Measurements from ENCODE around the gene EDC4. TPM values are rescaled to one million over a fixed set of nuclear protein-coding genes. Genes with fewer than 3 reads are reported as not detected.

EDC4 gene
- total and polyA plus RNA-seq, 2 of the 13 experiments (the other 11 are each of a cell fraction or from before 2014, with no cell fraction given), result 51.4 to 59.1 TPM

DNA sequence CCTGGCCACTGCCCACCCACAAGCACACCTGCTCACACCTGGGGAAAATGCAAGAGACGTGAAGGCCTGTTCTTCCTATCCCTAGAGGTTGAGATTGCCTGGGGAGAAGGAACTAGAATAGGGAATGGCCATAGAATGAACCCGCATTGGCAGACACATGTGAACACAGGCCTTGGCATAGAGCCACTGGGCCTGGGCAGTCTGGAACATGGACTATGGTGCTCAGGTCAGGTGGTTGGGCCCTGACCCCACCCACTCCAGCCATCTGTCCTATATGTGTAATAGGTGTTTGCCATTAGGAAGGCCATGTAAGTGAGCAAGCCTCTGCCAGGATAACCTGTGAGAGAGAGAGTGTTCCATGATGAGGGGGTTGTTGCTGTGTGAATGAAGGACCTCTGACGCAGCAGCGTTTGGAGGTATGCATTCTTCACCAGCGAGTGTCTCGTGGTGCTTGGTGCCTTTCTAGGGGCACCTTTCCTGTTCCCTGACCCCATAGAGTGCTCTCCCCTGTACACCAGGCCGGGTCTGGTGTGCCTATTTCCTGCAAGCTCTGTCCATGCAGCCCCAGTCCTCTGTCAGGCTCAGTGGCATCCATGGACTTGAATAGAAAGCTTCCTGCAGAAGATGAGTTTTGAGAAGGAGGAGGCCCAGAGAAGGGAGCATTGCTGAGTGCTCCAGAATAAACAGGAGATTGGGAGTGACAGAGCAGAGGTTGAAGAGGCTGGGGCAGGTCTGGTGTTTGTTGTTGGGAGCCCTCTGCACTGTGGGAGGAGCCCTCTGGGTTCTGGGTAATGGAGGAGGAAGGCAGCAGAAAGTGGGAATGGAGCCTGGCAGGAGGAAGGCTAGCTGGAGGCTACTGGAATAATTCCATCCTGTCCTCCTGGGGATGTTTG lies 43.2 kb downstream of the EDC4 start (continued):
- TF ChIP-seq, protein P1, sequence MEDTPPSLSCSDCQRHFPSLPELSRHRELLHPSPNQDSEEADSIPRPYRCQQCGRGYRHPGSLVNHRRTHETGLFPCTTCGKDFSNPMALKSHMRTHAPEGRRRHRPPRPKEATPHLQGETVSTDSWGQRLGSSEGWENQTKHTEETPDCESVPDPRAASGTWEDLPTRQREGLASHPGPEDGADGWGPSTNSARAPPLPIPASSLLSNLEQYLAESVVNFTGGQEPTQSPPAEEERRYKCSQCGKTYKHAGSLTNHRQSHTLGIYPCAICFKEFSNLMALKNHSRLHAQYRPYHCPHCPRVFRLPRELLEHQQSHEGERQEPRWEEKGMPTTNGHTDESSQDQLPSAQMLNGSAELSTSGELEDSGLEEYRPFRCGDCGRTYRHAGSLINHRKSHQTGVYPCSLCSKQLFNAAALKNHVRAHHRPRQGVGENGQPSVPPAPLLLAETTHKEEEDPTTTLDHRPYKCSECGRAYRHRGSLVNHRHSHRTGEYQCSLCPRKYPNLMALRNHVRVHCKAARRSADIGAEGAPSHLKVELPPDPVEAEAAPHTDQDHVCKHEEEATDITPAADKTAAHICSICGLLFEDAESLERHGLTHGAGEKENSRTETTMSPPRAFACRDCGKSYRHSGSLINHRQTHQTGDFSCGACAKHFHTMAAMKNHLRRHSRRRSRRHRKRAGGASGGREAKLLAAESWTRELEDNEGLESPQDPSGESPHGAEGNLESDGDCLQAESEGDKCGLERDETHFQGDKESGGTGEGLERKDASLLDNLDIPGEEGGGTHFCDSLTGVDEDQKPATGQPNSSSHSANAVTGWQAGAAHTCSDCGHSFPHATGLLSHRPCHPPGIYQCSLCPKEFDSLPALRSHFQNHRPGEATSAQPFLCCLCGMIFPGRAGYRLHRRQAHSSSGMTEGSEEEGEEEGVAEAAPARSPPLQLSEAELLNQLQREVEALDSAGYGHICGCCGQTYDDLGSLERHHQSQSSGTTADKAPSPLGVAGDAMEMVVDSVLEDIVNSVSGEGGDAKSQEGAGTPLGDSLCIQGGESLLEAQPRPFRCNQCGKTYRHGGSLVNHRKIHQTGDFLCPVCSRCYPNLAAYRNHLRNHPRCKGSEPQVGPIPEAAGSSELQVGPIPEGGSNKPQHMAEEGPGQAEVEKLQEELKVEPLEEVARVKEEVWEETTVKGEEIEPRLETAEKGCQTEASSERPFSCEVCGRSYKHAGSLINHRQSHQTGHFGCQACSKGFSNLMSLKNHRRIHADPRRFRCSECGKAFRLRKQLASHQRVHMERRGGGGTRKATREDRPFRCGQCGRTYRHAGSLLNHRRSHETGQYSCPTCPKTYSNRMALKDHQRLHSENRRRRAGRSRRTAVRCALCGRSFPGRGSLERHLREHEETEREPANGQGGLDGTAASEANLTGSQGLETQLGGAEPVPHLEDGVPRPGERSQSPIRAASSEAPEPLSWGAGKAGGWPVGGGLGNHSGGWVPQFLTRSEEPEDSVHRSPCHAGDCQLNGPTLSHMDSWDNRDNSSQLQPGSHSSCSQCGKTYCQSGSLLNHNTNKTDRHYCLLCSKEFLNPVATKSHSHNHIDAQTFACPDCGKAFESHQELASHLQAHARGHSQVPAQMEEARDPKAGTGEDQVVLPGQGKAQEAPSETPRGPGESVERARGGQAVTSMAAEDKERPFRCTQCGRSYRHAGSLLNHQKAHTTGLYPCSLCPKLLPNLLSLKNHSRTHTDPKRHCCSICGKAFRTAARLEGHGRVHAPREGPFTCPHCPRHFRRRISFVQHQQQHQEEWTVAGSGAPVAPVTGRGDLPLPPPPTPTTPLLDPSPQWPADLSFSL (CRISPR knock-in tag; IDR thresholded peaks at IDR 0.05), result no peak
- no peak for TF ChIP-seq SP2 (CRISPR knock-in tag; IDR thresholded peaks at IDR 0.05)
- no peak for TF ChIP-seq SMAD3 (CRISPR knock-in tag; IDR thresholded peaks at IDR 0.05)
- no peak for TF ChIP-seq SRSF9 (IDR thresholded peaks at IDR 0.05; ENCODE audit: borderline replicate concordance, insufficient read depth, low read depth, low read length, poor library complexity, severe bottlenecking)
- no peak for TF ChIP-seq ZNF446 (CRISPR knock-in tag; IDR thresholded peaks at IDR 0.05)
- TF ChIP-seq, protein P2, sequence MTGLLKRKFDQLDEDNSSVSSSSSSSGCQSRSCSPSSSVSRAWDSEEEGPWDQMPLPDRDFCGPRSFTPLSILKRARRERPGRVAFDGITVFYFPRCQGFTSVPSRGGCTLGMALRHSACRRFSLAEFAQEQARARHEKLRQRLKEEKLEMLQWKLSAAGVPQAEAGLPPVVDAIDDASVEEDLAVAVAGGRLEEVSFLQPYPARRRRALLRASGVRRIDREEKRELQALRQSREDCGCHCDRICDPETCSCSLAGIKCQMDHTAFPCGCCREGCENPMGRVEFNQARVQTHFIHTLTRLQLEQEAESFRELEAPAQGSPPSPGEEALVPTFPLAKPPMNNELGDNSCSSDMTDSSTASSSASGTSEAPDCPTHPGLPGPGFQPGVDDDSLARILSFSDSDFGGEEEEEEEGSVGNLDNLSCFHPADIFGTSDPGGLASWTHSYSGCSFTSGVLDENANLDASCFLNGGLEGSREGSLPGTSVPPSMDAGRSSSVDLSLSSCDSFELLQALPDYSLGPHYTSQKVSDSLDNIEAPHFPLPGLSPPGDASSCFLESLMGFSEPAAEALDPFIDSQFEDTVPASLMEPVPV (CRISPR knock-in tag; IDR thresholded peaks at IDR 0.05), result no peak
- TF ChIP-seq ZNF180 (CRISPR knock-in tag; IDR thresholded peaks at IDR 0.05; ENCODE audit: borderline replicate concordance, low read depth), result no peak
- TF ChIP-seq ZFP1 (CRISPR knock-in tag; IDR thresholded peaks at IDR 0.05), result no peak
- TF ChIP-seq MED8 (CRISPR knock-in tag; IDR thresholded peaks at IDR 0.05; ENCODE audit: insufficient replicate concordance), result no peak
- TF ChIP-seq ADNP (CRISPR knock-in tag; IDR thresholded peaks at IDR 0.05), result no peak
- TF ChIP-seq HOXA7 (CRISPR knock-in tag; IDR thresholded peaks at IDR 0.05), result no peak
- no peak for TF ChIP-seq RARG (CRISPR knock-in tag; IDR thresholded peaks at IDR 0.05; ENCODE audit: low read depth)
- TF ChIP-seq, protein P3, sequence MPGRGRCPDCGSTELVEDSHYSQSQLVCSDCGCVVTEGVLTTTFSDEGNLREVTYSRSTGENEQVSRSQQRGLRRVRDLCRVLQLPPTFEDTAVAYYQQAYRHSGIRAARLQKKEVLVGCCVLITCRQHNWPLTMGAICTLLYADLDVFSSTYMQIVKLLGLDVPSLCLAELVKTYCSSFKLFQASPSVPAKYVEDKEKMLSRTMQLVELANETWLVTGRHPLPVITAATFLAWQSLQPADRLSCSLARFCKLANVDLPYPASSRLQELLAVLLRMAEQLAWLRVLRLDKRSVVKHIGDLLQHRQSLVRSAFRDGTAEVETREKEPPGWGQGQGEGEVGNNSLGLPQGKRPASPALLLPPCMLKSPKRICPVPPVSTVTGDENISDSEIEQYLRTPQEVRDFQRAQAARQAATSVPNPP (CRISPR knock-in tag; IDR thresholded peaks at IDR 0.05), result no peak
- no peak for TF ChIP-seq KLF16 (CRISPR knock-in tag; IDR thresholded peaks at IDR 0.05)
- no peak for TF ChIP-seq ZSCAN31 (CRISPR knock-in tag; IDR thresholded peaks at IDR 0.05; ENCODE audit: low read depth)
- no peak for TF ChIP-seq PHB2 (IDR thresholded peaks at IDR 0.05; ENCODE audit: partially characterized antibody)
